ENCODE results near the gene DNAJC1. TPM values are rescaled to one million over a fixed set of nuclear protein-coding genes. Genes with fewer than 3 reads are reported as not detected.
A peak's percentile ranks its signal among the peaks of the same experiment; 100 is the strongest.

Gene DNAJC1
- total RNA-seq, 4 donors from 2014 or later = 37.1 to 41.7 (median 40.1) TPM

DNA sequence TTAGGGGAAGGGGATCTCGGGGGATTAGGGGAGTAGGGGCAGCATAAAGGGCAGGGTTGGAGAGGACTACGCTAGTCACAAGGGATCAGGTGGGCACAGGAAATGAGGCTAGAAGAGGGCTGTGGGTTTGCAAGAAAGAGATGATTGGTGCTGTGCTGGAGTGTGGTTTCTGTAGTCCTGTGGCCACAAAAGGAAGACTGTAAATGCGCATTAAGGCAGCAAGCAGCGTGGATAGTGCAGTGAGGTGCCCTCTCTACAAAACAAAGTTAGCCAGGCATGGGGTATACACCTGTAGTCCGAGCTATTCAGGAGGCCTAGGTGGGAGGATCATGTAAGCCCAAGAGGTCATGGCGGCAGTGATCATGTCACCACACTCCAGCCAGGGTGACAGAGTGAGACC is 257.4 kb downstream of the DNAJC1 start:
- H3K36me3 ChIP-seq = peaks cover 0 to 37% (median 0%) of the 10 kb centered on the region in 3 donors
- DNase-seq = no peak
- H3K27me3 ChIP-seq = no peaks in the 10 kb centered on the region
- H3K4me3 ChIP-seq = no peak overlapping the region
- peaks cover 0 to 2% (median 0%) of the 10 kb centered on the region in 4 donors for H3K4me1 ChIP-seq
- TF ChIP-seq, protein P1, sequence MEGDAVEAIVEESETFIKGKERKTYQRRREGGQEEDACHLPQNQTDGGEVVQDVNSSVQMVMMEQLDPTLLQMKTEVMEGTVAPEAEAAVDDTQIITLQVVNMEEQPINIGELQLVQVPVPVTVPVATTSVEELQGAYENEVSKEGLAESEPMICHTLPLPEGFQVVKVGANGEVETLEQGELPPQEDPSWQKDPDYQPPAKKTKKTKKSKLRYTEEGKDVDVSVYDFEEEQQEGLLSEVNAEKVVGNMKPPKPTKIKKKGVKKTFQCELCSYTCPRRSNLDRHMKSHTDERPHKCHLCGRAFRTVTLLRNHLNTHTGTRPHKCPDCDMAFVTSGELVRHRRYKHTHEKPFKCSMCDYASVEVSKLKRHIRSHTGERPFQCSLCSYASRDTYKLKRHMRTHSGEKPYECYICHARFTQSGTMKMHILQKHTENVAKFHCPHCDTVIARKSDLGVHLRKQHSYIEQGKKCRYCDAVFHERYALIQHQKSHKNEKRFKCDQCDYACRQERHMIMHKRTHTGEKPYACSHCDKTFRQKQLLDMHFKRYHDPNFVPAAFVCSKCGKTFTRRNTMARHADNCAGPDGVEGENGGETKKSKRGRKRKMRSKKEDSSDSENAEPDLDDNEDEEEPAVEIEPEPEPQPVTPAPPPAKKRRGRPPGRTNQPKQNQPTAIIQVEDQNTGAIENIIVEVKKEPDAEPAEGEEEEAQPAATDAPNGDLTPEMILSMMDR (IDR thresholded peaks at IDR 0.05) = no peak
- TF ChIP-seq POLR2A (IDR thresholded peaks at IDR 0.05) = no peak
- peak overlapping the region in 1 of 4 donors; percentile 4 for H3K27ac ChIP-seq
- H3K9me3 ChIP-seq = no peaks in the 10 kb centered on the region

GRCh38 chr10:21744223-21744622 is 259.3 kb downstream of the DNAJC1 start:
- Histone ChIP-seq H3K4me1 (no peaks in the 10 kb centered on the region), H3K9me3 (no peaks in the 10 kb centered on the region), H3K27me3 (no peaks in the 10 kb centered on the region), H3K27ac (no peak overlapping the region), H3K4me3 (no peak overlapping the region), H3K36me3 (peaks cover 0 to 51% (median 0%) of the 10 kb centered on the region in 3 donors)
- DNase-seq = no peak
- no peak for TF ChIP-seq POLR2A (IDR thresholded peaks at IDR 0.05)
- TF ChIP-seq, protein P1 (IDR thresholded peaks at IDR 0.05) = no peak

GRCh38 chr10:21742740-21743412 is 260.7 kb downstream of the DNAJC1 start:
- Histone ChIP-seq H3K27me3 (no peaks in the 10 kb centered on the region), H3K4me3 (no peak overlapping the region), H3K27ac (no peak overlapping the region), H3K9me3 (no peaks in the 10 kb centered on the region), H3K4me1 (no peaks in the 10 kb centered on the region), H3K36me3 (peaks cover 0 to 57% (median 0%) of the 10 kb centered on the region in 3 donors)
- TF ChIP-seq, protein P1 (IDR thresholded peaks at IDR 0.05) = no peak
- TF ChIP-seq POLR2A (IDR thresholded peaks at IDR 0.05) = no peak
- DNase-seq = no peak

GRCh38 chr10:21740989-21741388 is 262.5 kb downstream of the DNAJC1 start:
- no peak for DNase-seq
- H3K4me3 ChIP-seq = no peak overlapping the region
- no peaks in the 10 kb centered on the region for H3K9me3 ChIP-seq
- peaks cover 0 to 61% (median 0%) of the 10 kb centered on the region in 3 donors for H3K36me3 ChIP-seq
- TF ChIP-seq, protein P1 (IDR thresholded peaks at IDR 0.05) = no peak
- no peak for TF ChIP-seq POLR2A (IDR thresholded peaks at IDR 0.05)
- no peaks in the 10 kb centered on the region for H3K4me1 ChIP-seq
- H3K27ac ChIP-seq = peak overlapping the region in 2 of 4 donors; percentile 22 to 40
- H3K27me3 ChIP-seq = no peaks in the 10 kb centered on the region

DNA sequence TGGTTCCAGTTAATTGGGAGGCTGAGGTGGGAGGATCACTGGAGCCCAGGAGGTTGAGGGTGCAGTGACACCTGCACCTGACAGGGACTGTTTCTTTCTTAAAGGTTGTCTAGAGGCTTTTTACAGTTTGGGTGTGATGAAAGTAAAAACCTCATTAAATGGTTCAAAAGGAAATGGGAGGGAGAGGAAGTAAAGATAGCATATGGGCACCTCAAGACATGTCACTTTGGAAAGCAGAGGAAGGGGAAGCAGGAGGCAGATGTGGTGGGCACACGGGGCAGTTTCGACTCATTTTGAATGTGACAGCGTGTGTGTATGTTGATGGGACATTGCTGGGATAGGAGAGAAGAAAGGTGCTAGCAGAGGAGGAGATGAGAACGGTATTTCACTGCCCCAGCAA is 266.4 kb downstream of the DNAJC1 start:
- Histone ChIP-seq H3K36me3 (peaks cover 0 to 51% (median 0%) of the 10 kb centered on the region in 3 donors), H3K4me1 (no peaks in the 10 kb centered on the region), H3K27ac (no peak overlapping the region), H3K9me3 (no peaks in the 10 kb centered on the region), H3K27me3 (no peaks in the 10 kb centered on the region), H3K4me3 (no peak overlapping the region)
- TF ChIP-seq POLR2A (IDR thresholded peaks at IDR 0.05) = no peak
- TF ChIP-seq, protein P1 (IDR thresholded peaks at IDR 0.05) = no peak
- no peak for DNase-seq
